ENCODE measurements around the gene NCOR2.

- no peak for TF ChIP-seq CTCF (IDR thresholded peaks at IDR 0.05 in 2 of 3, conservative IDR thresholded peaks at IDR 0.05 in 1 of 3; ENCODE audit: control insufficient read depth in 2 of 3, extremely low read depth in 1 of 3, insufficient read depth in 1 of 3, low read depth in 3 of 3, low read length in 3 of 3)
- no peak for TF ChIP-seq SMC3 (IDR thresholded peaks at IDR 0.05; ENCODE audit: borderline replicate concordance, low read length)
- TF ChIP-seq BACH1 (IDR thresholded peaks at IDR 0.05; ENCODE audit: borderline replicate concordance): no peak
- no peak for TF ChIP-seq SMAD1 (IDR thresholded peaks at IDR 0.05; ENCODE audit: low read depth, partially characterized antibody)
- no peak for TF ChIP-seq POLR2AphosphoS2 (IDR thresholded peaks at IDR 0.05; ENCODE audit: low read depth, low read length)
- no peak for TF ChIP-seq ATF3 (IDR thresholded peaks at IDR 0.05; ENCODE audit: borderline replicate concordance, extremely low read depth, low read depth, low read length)
- no peak for TF ChIP-seq YY1 (IDR thresholded peaks at IDR 0.05; ENCODE audit: low read depth, low read length)
- TF ChIP-seq EP300 (IDR thresholded peaks at IDR 0.05; ENCODE audit: borderline replicate concordance in 1 of 2, control insufficient read depth in 1 of 2, low read depth in 2 of 2, low read length in 2 of 2): no peak
- no peak for TF ChIP-seq HDAC2 (IDR thresholded peaks at IDR 0.05)
- TF ChIP-seq EZH2 (IDR thresholded peaks at IDR 0.05; ENCODE audit: borderline replicate concordance, control insufficient read depth, low read depth, low read length): no peak
- TF ChIP-seq MYC (IDR thresholded peaks at IDR 0.05; ENCODE audit: insufficient read depth, insufficient read length, insufficient replicate concordance, low read length, severe bottlenecking): no peak
- no peak for TF ChIP-seq NRF1 (conservative IDR thresholded peaks at IDR 0.05; ENCODE audit: low read depth, low read length)
Measured at GRCh38 chr12:124558313-124558712, 9.1 kb downstream of the NCOR2 start.
